Measurements from ENCODE around the gene SBF2. TPM values are rescaled to one million over a fixed set of nuclear protein-coding genes. Genes with fewer than 3 reads are reported as not detected.

The SBF2 gene
- total RNA-seq, 4 donors from 2014 or later: 67.5 to 92.9 (median 71.6) TPM

DNA sequence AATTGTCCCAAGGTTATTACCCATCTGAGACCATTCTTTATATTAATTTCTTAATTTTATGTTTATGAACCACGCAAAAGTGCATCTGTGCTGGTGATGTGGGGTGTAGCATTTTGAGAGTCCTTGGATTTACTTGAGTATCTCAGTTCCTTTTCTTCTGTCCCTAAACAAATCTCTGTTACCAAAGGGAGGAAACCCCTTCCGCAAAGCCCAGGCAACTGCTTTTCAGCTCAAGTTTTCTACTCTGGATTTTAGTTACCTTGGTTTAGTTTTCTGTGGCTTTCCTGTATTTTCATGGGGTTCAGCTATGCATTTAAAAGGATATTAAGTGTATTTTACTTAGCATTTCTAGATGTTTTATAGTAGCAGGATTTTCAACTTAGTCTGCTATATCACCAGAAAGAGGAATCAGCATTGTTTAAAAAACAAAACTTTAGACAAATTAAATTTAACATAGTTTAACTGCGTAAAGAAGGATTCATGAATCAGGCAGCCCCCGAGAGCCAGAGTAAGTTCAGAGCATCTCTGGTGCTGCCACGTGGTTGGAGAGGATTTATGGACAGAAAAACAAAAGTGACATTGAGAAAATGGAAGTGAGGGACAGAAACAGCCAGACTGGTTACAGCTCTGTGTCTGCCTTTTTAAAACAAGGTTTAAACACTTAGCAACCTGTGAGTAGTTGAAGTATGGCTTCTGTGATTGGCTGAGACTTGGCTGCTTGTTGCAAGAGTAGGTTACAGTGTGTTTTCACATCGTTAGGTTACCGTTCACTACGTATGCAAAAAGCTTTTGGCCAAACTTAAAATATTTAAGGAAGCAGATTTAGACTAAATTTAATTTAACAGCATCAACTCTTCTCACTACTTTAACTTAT, 20.4 kb upstream of the SBF2 start:
- H3K4me1 ChIP-seq: peaks cover 30 to 42% of the 10 kb centered on the region in 2 donors
- H3K36me3 ChIP-seq: no peaks in the 10 kb centered on the region
- peak in 1 of 2 donors; percentile 26 for DNase-seq
- no peaks in the 10 kb centered on the region for H3K9me3 ChIP-seq
- no peaks in the 10 kb centered on the region for H3K27me3 ChIP-seq
- no peak for TF ChIP-seq POLR2A (IDR thresholded peaks at IDR 0.05)
- TF ChIP-seq, protein P1, sequence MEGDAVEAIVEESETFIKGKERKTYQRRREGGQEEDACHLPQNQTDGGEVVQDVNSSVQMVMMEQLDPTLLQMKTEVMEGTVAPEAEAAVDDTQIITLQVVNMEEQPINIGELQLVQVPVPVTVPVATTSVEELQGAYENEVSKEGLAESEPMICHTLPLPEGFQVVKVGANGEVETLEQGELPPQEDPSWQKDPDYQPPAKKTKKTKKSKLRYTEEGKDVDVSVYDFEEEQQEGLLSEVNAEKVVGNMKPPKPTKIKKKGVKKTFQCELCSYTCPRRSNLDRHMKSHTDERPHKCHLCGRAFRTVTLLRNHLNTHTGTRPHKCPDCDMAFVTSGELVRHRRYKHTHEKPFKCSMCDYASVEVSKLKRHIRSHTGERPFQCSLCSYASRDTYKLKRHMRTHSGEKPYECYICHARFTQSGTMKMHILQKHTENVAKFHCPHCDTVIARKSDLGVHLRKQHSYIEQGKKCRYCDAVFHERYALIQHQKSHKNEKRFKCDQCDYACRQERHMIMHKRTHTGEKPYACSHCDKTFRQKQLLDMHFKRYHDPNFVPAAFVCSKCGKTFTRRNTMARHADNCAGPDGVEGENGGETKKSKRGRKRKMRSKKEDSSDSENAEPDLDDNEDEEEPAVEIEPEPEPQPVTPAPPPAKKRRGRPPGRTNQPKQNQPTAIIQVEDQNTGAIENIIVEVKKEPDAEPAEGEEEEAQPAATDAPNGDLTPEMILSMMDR (IDR thresholded peaks at IDR 0.05): no peak
- intact Hi-C loops (cut with DNase I): no loop called here
- WGBS, 2 donors: 58 to 60% methylated on average over 8 of the region's 8 CpGs
- no peak overlapping the region for H3K4me3 ChIP-seq (replicated peaks in 1 of 3)
- no peak overlapping the region for H3K27ac ChIP-seq

- 92 to 98% methylated on average over 2 of the region's 2 CpGs for WGBS, 2 donors
- Histone ChIP-seq H3K27ac (no peak overlapping the region), H3K4me1 (peaks cover 41 to 46% of the 10 kb centered on the region in 2 donors), H3K4me3 (replicated peaks in 1 of 3) (no peak overlapping the region), H3K36me3 (no peaks in the 10 kb centered on the region), H3K9me3 (no peaks in the 10 kb centered on the region), H3K27me3 (no peaks in the 10 kb centered on the region)
- no peak for DNase-seq
- intact Hi-C loops (cut with DNase I): no loop called here
- TF ChIP-seq POLR2A (IDR thresholded peaks at IDR 0.05): no peak
- TF ChIP-seq, protein P1 (IDR thresholded peaks at IDR 0.05): no peak
These were observed 17.8 kb upstream of the SBF2 start for GRCh38 chr11:10311802-10312201.

DNA sequence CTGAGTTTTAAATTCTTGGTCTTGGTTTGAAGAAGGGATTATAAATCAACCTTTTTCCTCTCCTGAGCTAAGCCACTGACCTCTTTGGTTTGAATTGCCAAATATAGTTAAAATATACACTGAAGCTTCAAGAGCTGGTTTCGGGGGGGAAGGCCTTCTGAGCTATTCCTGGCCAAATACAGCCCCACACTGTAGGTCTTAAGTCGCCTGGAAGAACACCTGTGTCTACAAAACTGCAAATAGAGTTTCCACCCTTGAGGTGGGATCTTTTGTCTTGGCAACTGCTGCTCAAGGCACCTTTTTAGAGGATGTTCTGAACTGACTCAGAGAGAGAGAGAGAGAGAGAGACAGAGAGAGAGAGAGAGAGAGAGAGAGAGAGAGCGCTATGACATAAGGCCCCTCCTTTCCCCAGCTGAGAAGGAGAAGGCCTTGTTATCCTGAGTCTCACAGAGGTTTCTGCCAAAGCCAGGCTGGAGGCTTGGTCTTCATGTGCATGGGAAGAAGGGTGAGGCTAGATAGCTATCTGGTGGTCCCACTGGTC, 16.4 kb upstream of the SBF2 start:
- Histone ChIP-seq H3K27me3 (no peaks in the 10 kb centered on the region), H3K36me3 (no peaks in the 10 kb centered on the region), H3K27ac (peak overlapping the region in 1 of 3 donors; percentile 64), H3K4me3 (replicated peaks in 1 of 3) (no peak overlapping the region), H3K4me1 (peaks cover 40 to 46% of the 10 kb centered on the region in 2 donors), H3K9me3 (no peaks in the 10 kb centered on the region)
- 93 to 95% methylated on average over 3 of the region's 3 CpGs for WGBS, 2 donors
- intact Hi-C loops (cut with DNase I): no loop called here
- DNase-seq: no peak
- TF ChIP-seq, protein P1 (IDR thresholded peaks at IDR 0.05): no peak
- TF ChIP-seq POLR2A (IDR thresholded peaks at IDR 0.05): no peak

- Histone ChIP-seq H3K4me3 (replicated peaks in 1 of 3) (no peak overlapping the region), H3K27ac (peak overlapping the region in 2 of 3 donors; percentile 18 to 64), H3K4me1 (peaks cover 46% of the 10 kb centered on the region in 2 donors), H3K36me3 (no peaks in the 10 kb centered on the region), H3K27me3 (no peaks in the 10 kb centered on the region), H3K9me3 (no peaks in the 10 kb centered on the region)
- TF ChIP-seq, protein P1 (IDR thresholded peaks at IDR 0.05): no peak
- no peak for TF ChIP-seq POLR2A (IDR thresholded peaks at IDR 0.05)
- intact Hi-C loops (cut with DNase I): loop anchor here (5.0 kb wide), 2 partner anchors 97 to 312 kb away; no protein-coding TSS in a partner anchor
- peak; percentile 89 to 91 for DNase-seq
- 48 to 49% methylated on average over 12 of the region's 12 CpGs for WGBS, 2 donors
These were observed 15.4 kb upstream of the SBF2 start for GRCh38 chr11:10309163-10310093.
